Activated B cell treated with CpG ODN at 0.5 μM for 24 hours (primary cell): ENCODE measurements around the gene EDRF1. TPM values are rescaled to one million over a fixed set of nuclear protein-coding genes. Genes with fewer than 3 reads are reported as not detected.

Experiments used
- ATAC-seq: fragments of 200-7000 bp; cut with Tn5 transposase; one replicate; pipeline ENCODE4 v1.10.0; 2021; ENCODE audit warnings: low read depth, mild to moderate bottlenecking, moderate library complexity
- CTCF ChIA-PET: fragments of 350-600 bp; sonication (Branson Sonifier 250); formaldehyde crosslinking; loops from one replicate; lab custom pipeline; 2021; ENCODE audit warnings: antibody characterized with exemption; lab: Charles Lee
- POLR2A ChIA-PET: fragments of 350-600 bp; sonication (Branson Sonifier 250); formaldehyde crosslinking; loops from one replicate; lab custom pipeline; 2021; ENCODE audit warnings: antibody characterized with exemption; lab: Charles Lee
- DNase-seq: peaks from one replicate; pipeline ENCODE4 v3.0.0; 2022
- H3K27ac Mint-ChIP-seq: one replicate; pipeline ENCODE4 v1.8.0; 2020; ENCODE audit warnings: mixed read lengths
- H3K27me3 Mint-ChIP-seq: one replicate; pipeline ENCODE4 v1.8.0; 2021; ENCODE audit warnings: mixed read lengths
- H3K36me3 Mint-ChIP-seq: one replicate; pipeline ENCODE4 v1.8.0; 2021; ENCODE audit warnings: low read depth, mixed read lengths
- H3K4me1 Mint-ChIP-seq: one replicate; pipeline ENCODE4 v1.8.0; 2021; ENCODE audit warnings: mixed read lengths
- H3K4me3 Mint-ChIP-seq: one replicate; pipeline ENCODE4 v1.8.0; 2020; ENCODE audit warnings: mild to moderate bottlenecking, mixed read lengths
- H3K9me3 Mint-ChIP-seq: one replicate; pipeline ENCODE4 v1.8.0; 2020; ENCODE audit warnings: mixed read lengths
- CTCF ChIP-seq: fragments of 200-600 bp; IDR thresholded peaks from one replicate; pipeline ENCODE4 v1.8.0; 2022; ENCODE audit warnings: antibody characterized with exemption, mild to moderate bottlenecking
- intact Hi-C: fragments of 100-400 bp; cut with micrococcal nuclease; formaldehyde crosslinking; loops from one replicate; pipeline ENCODE4 v1.15.1; 2024
- total RNA-seq: library from RNA; stranded (reverse); gene quantifications from 2 replicates; pipeline ENCODE4 v1.2.3, GENCODE V29; 2022

The EDRF1 gene
- total RNA-seq, 1 donor from 2014 or later, result 52.7 TPM

- Mint-ChIP-seq H3K9me3 (no peaks in the 10 kb centered on the region), H3K4me3 (no peak overlapping the region), H3K4me1 (no peaks in the 10 kb centered on the region), H3K36me3 (peaks cover 5% of the 10 kb centered on the region), H3K27me3 (peaks cover 3% of the 10 kb centered on the region), H3K27ac (no peak overlapping the region)
- ChIA-PET POLR2A (no interaction called here), CTCF (no interaction called here)
- intact Hi-C loops, result no loop called here
- ATAC-seq, result no peak
- TF ChIP-seq CTCF, result no peak
- no peak for DNase-seq
Observed at GRCh38 chr10:125772112-125772863, 52.8 kb downstream of the EDRF1 start.

GRCh38 chr10:125772864-125773180 is 53.3 kb downstream of the EDRF1 start:
- ATAC-seq, result no peak
- TF ChIP-seq CTCF, result no peak
- POLR2A ChIA-PET, result no interaction called here
- no peak for DNase-seq
- Mint-ChIP-seq H3K36me3 (peaks cover 2% of the 10 kb centered on the region), H3K9me3 (no peaks in the 10 kb centered on the region), H3K4me1 (no peaks in the 10 kb centered on the region), H3K4me3 (no peak overlapping the region), H3K27me3 (peaks cover 3% of the 10 kb centered on the region), H3K27ac (no peak overlapping the region)
- CTCF ChIA-PET, result no interaction called here
- intact Hi-C loops, result no loop called here

GRCh38 chr10:125773687-125774543 is 54.4 kb downstream of the EDRF1 start:
- no peak for ATAC-seq
- Mint-ChIP-seq H3K9me3 (no peaks in the 10 kb centered on the region), H3K36me3 (no peaks in the 10 kb centered on the region), H3K27me3 (peaks cover 3% of the 10 kb centered on the region), H3K4me3 (no peak overlapping the region), H3K27ac (no peak overlapping the region), H3K4me1 (no peaks in the 10 kb centered on the region)
- CTCF ChIA-PET, result no interaction called here
- POLR2A ChIA-PET, result no interaction called here
- no peak for TF ChIP-seq CTCF
- intact Hi-C loops, result no loop called here
- no peak for DNase-seq

- H3K27me3 Mint-ChIP-seq, result peaks cover 3% of the 10 kb centered on the region
- no peaks in the 10 kb centered on the region for H3K36me3 Mint-ChIP-seq
- H3K4me3 Mint-ChIP-seq, result no peak overlapping the region
- no peak overlapping the region for H3K27ac Mint-ChIP-seq
- no peak for DNase-seq
- intact Hi-C loops, result no loop called here
- H3K4me1 Mint-ChIP-seq, result no peaks in the 10 kb centered on the region
- no peak for ATAC-seq
- CTCF ChIA-PET, result no interaction called here
- POLR2A ChIA-PET, result no interaction called here
- TF ChIP-seq CTCF, result no peak
- no peaks in the 10 kb centered on the region for H3K9me3 Mint-ChIP-seq
Observed at GRCh38 chr10:125774581-125775191, 55.2 kb downstream of the EDRF1 start.

- Mint-ChIP-seq H3K27ac (no peak within 1 kb of the TSS), H3K4me3 (no peak within 1 kb of the TSS), H3K36me3 (no peaks in the 10 kb centered on the region), H3K4me1 (no peaks in the 10 kb centered on the region), H3K27me3 (peaks cover 3% of the 10 kb centered on the region), H3K9me3 (no peaks in the 10 kb centered on the region)
- intact Hi-C loops, result no loop called here
- CTCF ChIA-PET, result no interaction called here
- POLR2A ChIA-PET, result no interaction called here
- ATAC-seq (no peak), DNase-seq (no peak)
- TF ChIP-seq CTCF, result no peak
Observed at GRCh38 chr10:125775491-125776106, 56.1 kb downstream of the EDRF1 start, which contains the start of gene MMP21. MMP21 (minus strand) TSS chr10:125775821; CDS start chr10:125775821, 0 bp downstream.
